ENCODE results near the gene BST1.

GRCh38 chr4:15694431-15694830, 8.4 kb upstream of the BST1 start:
- TF ChIP-seq, protein P1, sequence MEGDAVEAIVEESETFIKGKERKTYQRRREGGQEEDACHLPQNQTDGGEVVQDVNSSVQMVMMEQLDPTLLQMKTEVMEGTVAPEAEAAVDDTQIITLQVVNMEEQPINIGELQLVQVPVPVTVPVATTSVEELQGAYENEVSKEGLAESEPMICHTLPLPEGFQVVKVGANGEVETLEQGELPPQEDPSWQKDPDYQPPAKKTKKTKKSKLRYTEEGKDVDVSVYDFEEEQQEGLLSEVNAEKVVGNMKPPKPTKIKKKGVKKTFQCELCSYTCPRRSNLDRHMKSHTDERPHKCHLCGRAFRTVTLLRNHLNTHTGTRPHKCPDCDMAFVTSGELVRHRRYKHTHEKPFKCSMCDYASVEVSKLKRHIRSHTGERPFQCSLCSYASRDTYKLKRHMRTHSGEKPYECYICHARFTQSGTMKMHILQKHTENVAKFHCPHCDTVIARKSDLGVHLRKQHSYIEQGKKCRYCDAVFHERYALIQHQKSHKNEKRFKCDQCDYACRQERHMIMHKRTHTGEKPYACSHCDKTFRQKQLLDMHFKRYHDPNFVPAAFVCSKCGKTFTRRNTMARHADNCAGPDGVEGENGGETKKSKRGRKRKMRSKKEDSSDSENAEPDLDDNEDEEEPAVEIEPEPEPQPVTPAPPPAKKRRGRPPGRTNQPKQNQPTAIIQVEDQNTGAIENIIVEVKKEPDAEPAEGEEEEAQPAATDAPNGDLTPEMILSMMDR (IDR thresholded peaks at IDR 0.05) = no peak
- TF ChIP-seq POLR2A (IDR thresholded peaks at IDR 0.05) = no peak

Measured in body of pancreas (tissue), 4 donors.